Stimulated activated CD8-positive, alpha-beta memory T cell treated with anti-CD3 and anti-CD28 coated beads, Interleukin-7, amount 100 ng/mL, for 4 hours (primary cell): ENCODE data around the gene ACTG1.
A peak's percentile ranks its signal among the peaks of the same experiment; 100 is the strongest.

ENCODE experiments used
- DNase-seq, 2 donors: peaks; one replicate each; pipeline ENCODE4 v3.0.0-alpha.2; 2020; ENCODE audit warnings: low read depth in 2 of 2

The ACTG1 gene

GRCh38 chr17:81512562-81513371 is at the start of gene ACTG1:
ACTG1 (minus strand) TSS chr17:81512799; CDS start chr17:81512354, 445 bp downstream.
- peak; percentile 79 to 89 for DNase-seq

GRCh38 chr17:81561494-81561885 is 48.9 kb upstream of the ACTG1 start:
- DNase-seq: no peak

GRCh38 chr17:81558941-81559806 is 46.6 kb upstream of the ACTG1 start:
- no peak for DNase-seq

- no peak for DNase-seq
Observed at GRCh38 chr17:81558115-81558468, 45.5 kb upstream of the ACTG1 start.

GRCh38 chr17:81557276-81558114 is 44.9 kb upstream of the ACTG1 start:
- no peak for DNase-seq

- no peak for DNase-seq
Observed at GRCh38 chr17:81556863-81557262, 44.3 kb upstream of the ACTG1 start.

- no peak for DNase-seq
Observed at GRCh38 chr17:81556175-81556691, 43.6 kb upstream of the ACTG1 start.

- no peak for DNase-seq
Observed at GRCh38 chr17:81553616-81554181, 41.1 kb upstream of the ACTG1 start.

GRCh38 chr17:81553018-81553615 is 40.5 kb upstream of the ACTG1 start:
- DNase-seq: peak; percentile 62 to 68

- DNase-seq: peak; percentile 44 to 79
Observed at GRCh38 chr17:81552244-81553017, 39.8 kb upstream of the ACTG1 start, which contains the start of gene FAAP100. FAAP100 (minus strand) TSS chr17:81552353; CDS start chr17:81552330, 23 bp downstream.

GRCh38 chr17:81551458-81552243 is 39.1 kb upstream of the ACTG1 start:
- no peak for DNase-seq

- no peak for DNase-seq
Observed at GRCh38 chr17:81550830-81551457, 38.3 kb upstream of the ACTG1 start.

GRCh38 chr17:81550285-81550684 is 37.7 kb upstream of the ACTG1 start:
- no peak for DNase-seq

GRCh38 chr17:81549826-81550225 is 37.2 kb upstream of the ACTG1 start:
- DNase-seq: no peak

GRCh38 chr17:81549031-81549557 is 36.5 kb upstream of the ACTG1 start:
- DNase-seq: no peak

GRCh38 chr17:81547614-81547982 is 35.0 kb upstream of the ACTG1 start:
- no peak for DNase-seq

GRCh38 chr17:81546906-81547613 is 34.5 kb upstream of the ACTG1 start:
- no peak for DNase-seq
